ENCODE measurements around the gene HSP90AB1. TPM values are rescaled to one million over a fixed set of nuclear protein-coding genes. Genes with fewer than 3 reads are reported as not detected.
A peak's percentile ranks its signal among the peaks of the same experiment; 100 is the strongest.

HSP90AB1 gene
- total and polyA plus RNA-seq, 9 of the 15 experiments (the other 6 are each of a cell fraction or from before 2014, with no cell fraction given) = 1,780 to 3,358 (median 2,262) TPM

GRCh38 chr6:44254191-44255104, 7.5 kb downstream of the HSP90AB1 start (continued):
- TF ChIP-seq BRF2 (IDR thresholded peaks at IDR 0.05; ENCODE audit: borderline replicate concordance, insufficient read depth, insufficient read length) = no peak
- peak; percentile 45; the same call in 1 of the 2 replicates for TF ChIP-seq HDAC6 (IDR thresholded peaks at IDR 0.05; ENCODE audit: low read depth, low read length)
- peak; percentile 64 for TF ChIP-seq RBM22 (IDR thresholded peaks at IDR 0.05; ENCODE audit: low read depth, low read length, poor library complexity, severe bottlenecking)
- TF ChIP-seq SIX5 (IDR thresholded peaks at IDR 0.05; ENCODE audit: borderline replicate concordance in 1 of 2, insufficient read depth in 1 of 2, low read depth in 1 of 2, low read length in 2 of 2) = no peak
- no peak for TF ChIP-seq NRF1 (conservative IDR thresholded peaks at IDR 0.05 in 1 of 2, IDR thresholded peaks at IDR 0.05 in 1 of 2)
- no peak for TF ChIP-seq FOXJ3 (CRISPR knock-in tag; IDR thresholded peaks at IDR 0.05)
- TF ChIP-seq THRAP3 (IDR thresholded peaks at IDR 0.05; ENCODE audit: borderline replicate concordance) = peak; percentile 78; the same call in 1 of the 2 replicates
- peak; percentile 82 for TF ChIP-seq SNRNP70 (optimal IDR thresholded peaks at IDR 0.05; ENCODE audit: low read depth, low read length)
- TF ChIP-seq KDM2B (CRISPR knock-in tag; IDR thresholded peaks at IDR 0.05) = no peak
- no peak for TF ChIP-seq ZNF184 (CRISPR knock-in tag; IDR thresholded peaks at IDR 0.05)
- peak; percentile 82 for TF ChIP-seq RBFOX2 (IDR thresholded peaks at IDR 0.05; ENCODE audit: low read depth, low read length)
- TF ChIP-seq, protein P1, sequence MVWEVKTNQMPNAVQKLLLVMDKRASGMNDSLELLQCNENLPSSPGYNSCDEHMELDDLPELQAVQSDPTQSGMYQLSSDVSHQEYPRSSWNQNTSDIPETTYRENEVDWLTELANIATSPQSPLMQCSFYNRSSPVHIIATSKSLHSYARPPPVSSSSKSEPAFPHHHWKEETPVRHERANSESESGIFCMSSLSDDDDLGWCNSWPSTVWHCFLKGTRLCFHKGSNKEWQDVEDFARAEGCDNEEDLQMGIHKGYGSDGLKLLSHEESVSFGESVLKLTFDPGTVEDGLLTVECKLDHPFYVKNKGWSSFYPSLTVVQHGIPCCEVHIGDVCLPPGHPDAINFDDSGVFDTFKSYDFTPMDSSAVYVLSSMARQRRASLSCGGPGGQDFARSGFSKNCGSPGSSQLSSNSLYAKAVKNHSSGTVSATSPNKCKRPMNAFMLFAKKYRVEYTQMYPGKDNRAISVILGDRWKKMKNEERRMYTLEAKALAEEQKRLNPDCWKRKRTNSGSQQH (CRISPR knock-in tag; IDR thresholded peaks at IDR 0.05) = peak; percentile 64; the same call in 1 of the 2 replicates
- TF ChIP-seq FOXJ2 (tag; IDR thresholded peaks at IDR 0.05) = no peak
- TF ChIP-seq NR2C2 (CRISPR knock-in tag; IDR thresholded peaks at IDR 0.05) = 0 out of 2 replicates have a peak, but pooled peaks have one; percentile 13
- TF ChIP-seq NR2C2 (tag; IDR thresholded peaks at IDR 0.05) = no peak
- TF ChIP-seq LCOR (CRISPR knock-in tag; IDR thresholded peaks at IDR 0.05) = 0 out of 2 replicates have a peak, but pooled peaks have one; percentile 34
- no peak for TF ChIP-seq RBM17 (IDR thresholded peaks at IDR 0.05; ENCODE audit: borderline replicate concordance, low read depth, low read length)
- TF ChIP-seq USF1 (CRISPR knock-in tag; IDR thresholded peaks at IDR 0.05) = no peak; the same call in 1 of the 2 replicates
- TF ChIP-seq SP1 (CRISPR knock-in tag; IDR thresholded peaks at IDR 0.05) = peak; percentile 72
- TF ChIP-seq, protein P2, sequence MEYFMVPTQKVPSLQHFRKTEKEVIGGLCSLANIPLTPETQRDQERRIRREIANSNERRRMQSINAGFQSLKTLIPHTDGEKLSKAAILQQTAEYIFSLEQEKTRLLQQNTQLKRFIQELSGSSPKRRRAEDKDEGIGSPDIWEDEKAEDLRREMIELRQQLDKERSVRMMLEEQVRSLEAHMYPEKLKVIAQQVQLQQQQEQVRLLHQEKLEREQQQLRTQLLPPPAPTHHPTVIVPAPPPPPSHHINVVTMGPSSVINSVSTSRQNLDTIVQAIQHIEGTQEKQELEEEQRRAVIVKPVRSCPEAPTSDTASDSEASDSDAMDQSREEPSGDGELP (CRISPR knock-in tag; IDR thresholded peaks at IDR 0.05; ENCODE audit: borderline replicate concordance) = 0 out of 2 replicates have a peak, but pooled peaks have one; percentile 20
- TF ChIP-seq, protein P3, sequence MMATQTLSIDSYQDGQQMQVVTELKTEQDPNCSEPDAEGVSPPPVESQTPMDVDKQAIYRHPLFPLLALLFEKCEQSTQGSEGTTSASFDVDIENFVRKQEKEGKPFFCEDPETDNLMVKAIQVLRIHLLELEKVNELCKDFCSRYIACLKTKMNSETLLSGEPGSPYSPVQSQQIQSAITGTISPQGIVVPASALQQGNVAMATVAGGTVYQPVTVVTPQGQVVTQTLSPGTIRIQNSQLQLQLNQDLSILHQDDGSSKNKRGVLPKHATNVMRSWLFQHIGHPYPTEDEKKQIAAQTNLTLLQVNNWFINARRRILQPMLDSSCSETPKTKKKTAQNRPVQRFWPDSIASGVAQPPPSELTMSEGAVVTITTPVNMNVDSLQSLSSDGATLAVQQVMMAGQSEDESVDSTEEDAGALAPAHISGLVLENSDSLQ (IDR thresholded peaks at IDR 0.05) = no peak

All from K562 (cell line).